A673 (cell line): ENCODE results near the gene CSTA.

Experiments
- CTCF ChIP-seq: fragments of 300-800, 200-600 bp; sonication (generic); conservative IDR thresholded peaks from 2 replicates; pipeline ENCODE4 v1.5.1; 2017; ENCODE audit warnings: low read depth, mild to moderate bottlenecking, antibody characterized with exemption, low read length, moderate library complexity, mixed read lengths
- EZH2 ChIP-seq: fragments of 200-600 bp; sonication (generic); IDR thresholded peaks from 2 replicates; pipeline ENCODE4 v1.6.1; 2017; ENCODE audit warnings: borderline replicate concordance, low read depth, mild to moderate bottlenecking, mixed read lengths, antibody characterized with exemption, low read length; ENCODE audit not compliant: poor library complexity, severe bottlenecking

- TF ChIP-seq CTCF, result no peak
- TF ChIP-seq EZH2, result no peak
Observed at GRCh38 chr3:122343654-122344053, 18.6 kb downstream of the CSTA start.
